Measurements from ENCODE around the gene CENPK. TPM values are rescaled to one million over a fixed set of nuclear protein-coding genes. Genes with fewer than 3 reads are reported as not detected.

The CENPK gene
- polyA plus RNA-seq, 4 donors = 32.0 to 40.1 (median 37.3) TPM

Other genes with a start within 250 kb of the CENPK start
- gene ADAMTS6, start 81.2 kb downstream of the CENPK start, polyA plus RNA-seq (ENCODE audit: insufficient read length in 4 of 4) = 1 to 10 TPM; 2.6 to 8.1 (median 3.0) TPM
- 10 to 100 TPM; 64.0 to 90.9 (median 77.8) TPM for gene PPWD1, start 128 bp upstream of the CENPK start, polyA plus RNA-seq (ENCODE audit: insufficient read length in 4 of 4)
- gene TRIM23, start 61.2 kb upstream of the CENPK start, polyA plus RNA-seq (ENCODE audit: insufficient read length in 4 of 4) = 10 to 100 TPM; 23.9 to 26.1 (median 24.5) TPM
- gene SHLD3, start 61.9 kb upstream of the CENPK start, polyA plus RNA-seq (ENCODE audit: insufficient read length in 4 of 4) = 1 to 10 TPM; 3.5 to 5.5 (median 4.2) TPM
- 10 to 100 TPM; 27.1 to 35.7 (median 33.0) TPM for gene TRAPPC13, start 61.9 kb upstream of the CENPK start, polyA plus RNA-seq (ENCODE audit: insufficient read length in 4 of 4)
- 10 to 100 TPM in 3 of 4 donors, 1 to 10 TPM in 1; 8.6 to 10.7 (median 10.2) TPM for gene SGTB, start 158.9 kb upstream of the CENPK start, polyA plus RNA-seq (ENCODE audit: insufficient read length in 4 of 4)
- 10 to 100 TPM; 20.0 to 46.3 (median 34.7) TPM for gene NLN, start 159.0 kb upstream of the CENPK start, polyA plus RNA-seq (ENCODE audit: insufficient read length in 4 of 4)

Data from left renal pelvis (tissue), 4 donors.